ENCODE data around the gene CEBPG.

The CEBPG gene

GRCh38 chr19:33344573-33344925, 29.0 kb upstream of the CEBPG start:
- H3K27ac ChIP-seq (replicated peaks), result no peak overlapping the region
- no peak for TF ChIP-seq GABPA (IDR thresholded peaks at IDR 0.05; ENCODE audit: low read depth)
- no peak for TF ChIP-seq SPI1 (IDR thresholded peaks at IDR 0.05; ENCODE audit: borderline replicate concordance, low read depth)
- TF ChIP-seq CTCF (IDR thresholded peaks at IDR 0.05; ENCODE audit: insufficient read depth, low read length), result no peak
- TF ChIP-seq POLR2AphosphoS5 (IDR thresholded peaks at IDR 0.05; ENCODE audit: low read depth), result no peak
- TF ChIP-seq, protein P1, sequence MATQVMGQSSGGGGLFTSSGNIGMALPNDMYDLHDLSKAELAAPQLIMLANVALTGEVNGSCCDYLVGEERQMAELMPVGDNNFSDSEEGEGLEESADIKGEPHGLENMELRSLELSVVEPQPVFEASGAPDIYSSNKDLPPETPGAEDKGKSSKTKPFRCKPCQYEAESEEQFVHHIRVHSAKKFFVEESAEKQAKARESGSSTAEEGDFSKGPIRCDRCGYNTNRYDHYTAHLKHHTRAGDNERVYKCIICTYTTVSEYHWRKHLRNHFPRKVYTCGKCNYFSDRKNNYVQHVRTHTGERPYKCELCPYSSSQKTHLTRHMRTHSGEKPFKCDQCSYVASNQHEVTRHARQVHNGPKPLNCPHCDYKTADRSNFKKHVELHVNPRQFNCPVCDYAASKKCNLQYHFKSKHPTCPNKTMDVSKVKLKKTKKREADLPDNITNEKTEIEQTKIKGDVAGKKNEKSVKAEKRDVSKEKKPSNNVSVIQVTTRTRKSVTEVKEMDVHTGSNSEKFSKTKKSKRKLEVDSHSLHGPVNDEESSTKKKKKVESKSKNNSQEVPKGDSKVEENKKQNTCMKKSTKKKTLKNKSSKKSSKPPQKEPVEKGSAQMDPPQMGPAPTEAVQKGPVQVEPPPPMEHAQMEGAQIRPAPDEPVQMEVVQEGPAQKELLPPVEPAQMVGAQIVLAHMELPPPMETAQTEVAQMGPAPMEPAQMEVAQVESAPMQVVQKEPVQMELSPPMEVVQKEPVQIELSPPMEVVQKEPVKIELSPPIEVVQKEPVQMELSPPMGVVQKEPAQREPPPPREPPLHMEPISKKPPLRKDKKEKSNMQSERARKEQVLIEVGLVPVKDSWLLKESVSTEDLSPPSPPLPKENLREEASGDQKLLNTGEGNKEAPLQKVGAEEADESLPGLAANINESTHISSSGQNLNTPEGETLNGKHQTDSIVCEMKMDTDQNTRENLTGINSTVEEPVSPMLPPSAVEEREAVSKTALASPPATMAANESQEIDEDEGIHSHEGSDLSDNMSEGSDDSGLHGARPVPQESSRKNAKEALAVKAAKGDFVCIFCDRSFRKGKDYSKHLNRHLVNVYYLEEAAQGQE (IDR thresholded peaks at IDR 0.05; ENCODE audit: insufficient replicate concordance, low read depth), result no peak
- no peaks in the 10 kb centered on the region for H3K27me3 ChIP-seq (ENCODE audit: insufficient read depth, poor library complexity, severe bottlenecking)
- DNase-seq (ENCODE audit: low read depth in 1 of 2, low spot score in 1 of 2), result no peak
- H3K4me3 ChIP-seq (replicated peaks; ENCODE audit: insufficient read depth, low read length), result no peak overlapping the region

- H3K27ac ChIP-seq (replicated peaks), result no peak overlapping the region
- H3K27me3 ChIP-seq (ENCODE audit: insufficient read depth, poor library complexity, severe bottlenecking), result no peaks in the 10 kb centered on the region
- TF ChIP-seq GABPA (IDR thresholded peaks at IDR 0.05; ENCODE audit: low read depth), result no peak
- no peak for TF ChIP-seq SPI1 (IDR thresholded peaks at IDR 0.05; ENCODE audit: borderline replicate concordance, low read depth)
- TF ChIP-seq POLR2AphosphoS5 (IDR thresholded peaks at IDR 0.05; ENCODE audit: low read depth), result no peak
- TF ChIP-seq CTCF (IDR thresholded peaks at IDR 0.05; ENCODE audit: insufficient read depth, low read length), result no peak
- TF ChIP-seq, protein P1 (IDR thresholded peaks at IDR 0.05; ENCODE audit: insufficient replicate concordance, low read depth), result no peak
- H3K4me3 ChIP-seq (replicated peaks; ENCODE audit: insufficient read depth, low read length), result no peak overlapping the region
- DNase-seq (ENCODE audit: low read depth in 1 of 2, low spot score in 1 of 2), result no peak
These were observed 28.3 kb upstream of the CEBPG start for GRCh38 chr19:33345163-33345562.

- no peak for DNase-seq (ENCODE audit: low read depth in 1 of 2, low spot score in 1 of 2)
- no peak overlapping the region for H3K27ac ChIP-seq (replicated peaks)
- no peak overlapping the region for H3K4me3 ChIP-seq (replicated peaks; ENCODE audit: insufficient read depth, low read length)
- H3K27me3 ChIP-seq (ENCODE audit: insufficient read depth, poor library complexity, severe bottlenecking), result no peaks in the 10 kb centered on the region
- TF ChIP-seq POLR2AphosphoS5 (IDR thresholded peaks at IDR 0.05; ENCODE audit: low read depth) (no peak), GABPA (IDR thresholded peaks at IDR 0.05; ENCODE audit: low read depth) (no peak), CTCF (IDR thresholded peaks at IDR 0.05; ENCODE audit: insufficient read depth, low read length) (no peak), SPI1 (IDR thresholded peaks at IDR 0.05; ENCODE audit: borderline replicate concordance, low read depth) (no peak)
- TF ChIP-seq, protein P1 (IDR thresholded peaks at IDR 0.05; ENCODE audit: insufficient replicate concordance, low read depth), result no peak
These were observed 26.8 kb upstream of the CEBPG start for GRCh38 chr19:33346665-33347064.
